Prostate gland (tissue), 2 donors: Measurements from ENCODE around the gene PI4KB.

Experiments
- CTCF ChIP-seq, 4 experiments: fragments of 200-600 bp in 2 of 4; fragments of 450-650 bp in 2 of 4; sonication (generic) in 2 of 4; IDR thresholded peaks; 1 replicate in 3 of 4; 2 replicates in 1 of 4; pipeline ENCODE4 v1.5.1; 2016 to 2019; ENCODE audit warnings: antibody characterized with exemption in 4 of 4, mild to moderate bottlenecking in 2 of 4, moderate library complexity in 2 of 4
- POLR2A ChIP-seq: fragments of 450-650 bp; IDR thresholded peaks from one replicate; pipeline ENCODE4 v1.6.1; 2016; ENCODE audit warnings: antibody characterized with exemption, mild to moderate bottlenecking
- POLR2AphosphoS5 ChIP-seq: sonication (generic); formaldehyde crosslinking; IDR thresholded peaks from one replicate; pipeline ENCODE4 v1.6.1; 2017; ENCODE audit warnings: antibody characterized with exemption

- TF ChIP-seq POLR2AphosphoS5 (no peak), POLR2A (no peak), CTCF (IDR thresholded peaks at IDR 0.05) (no peak)
Measured at GRCh38 chr1:151243683-151244216, 83.5 kb downstream of the PI4KB start.
